ENCODE data around the gene CCDC160. TPM values are rescaled to one million over a fixed set of nuclear protein-coding genes. Genes with fewer than 3 reads are reported as not detected.

Gene CCDC160
- not detected in 5 replicates for total RNA-seq (2022; extraction: Qiagen RNA extraction)

DNA sequence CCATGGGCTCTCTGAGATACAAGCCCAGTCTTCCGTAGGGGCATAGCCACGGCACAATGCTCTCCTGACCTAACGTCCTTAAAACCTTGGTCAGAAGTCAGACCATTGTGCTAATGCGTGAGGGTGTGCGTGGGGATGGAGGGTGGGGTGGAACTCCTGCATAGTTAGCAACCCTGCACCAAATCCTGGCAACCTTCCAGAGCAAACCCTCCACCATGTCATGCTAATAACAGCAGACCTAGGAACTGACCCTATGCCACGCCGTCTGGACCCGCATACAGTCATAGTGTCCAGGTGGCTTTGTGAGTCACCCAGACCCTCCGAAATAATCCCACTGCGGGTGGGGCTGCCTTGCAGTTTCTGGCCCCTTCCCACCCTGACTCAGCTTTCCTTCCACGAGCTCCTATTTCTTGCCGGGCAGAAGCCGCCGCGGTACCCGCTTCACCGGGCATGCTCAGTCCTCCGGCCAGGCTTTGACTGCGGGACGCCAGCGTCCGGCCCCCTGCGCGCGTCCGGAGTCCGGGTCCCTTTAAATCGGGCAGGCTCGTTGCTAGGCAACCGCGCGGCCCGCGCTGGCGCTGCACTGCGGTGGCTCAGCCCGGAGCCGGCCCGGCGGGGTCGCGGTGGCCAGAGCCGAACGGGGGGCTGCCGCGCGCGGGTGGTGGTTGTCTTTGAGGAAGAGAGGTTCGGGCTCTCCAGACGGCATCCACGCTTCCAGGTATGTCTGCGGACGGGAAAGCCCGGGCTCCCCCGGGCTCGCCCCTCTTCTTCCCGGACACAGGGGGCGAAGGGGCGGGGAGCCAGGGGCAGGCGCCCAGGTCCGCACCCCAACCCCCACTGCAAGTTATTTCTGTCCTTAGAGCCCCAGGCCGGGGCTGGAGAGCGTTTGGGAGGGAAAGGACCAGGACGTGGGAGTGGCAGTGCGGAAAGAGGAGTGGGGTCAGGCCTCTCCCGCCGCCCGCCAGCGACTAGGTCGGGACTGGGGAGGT lies at the start of gene CCDC160:
TSS of gene CCDC160 (plus strand) at position 557 of the 989 bp plus-strand sequence. CDS start 7,619 bp downstream, outside the sequence.

Other genes starting within 250 kb of the CCDC160 start
- 10.8 to 15.6 TPM (median 14.9 TPM) in 5 replicates for gene PHF6, start 136.1 kb downstream of the CCDC160 start, total RNA-seq (2022; extraction: Qiagen RNA extraction)
- gene HPRT1, start 223.0 kb downstream of the CCDC160 start, total RNA-seq (2022; extraction: Qiagen RNA extraction) = 97.1 to 135 TPM (median 100 TPM) in 5 replicates